HG03060 (cell line): ENCODE measurements around the gene DAP3.
"Not testable (repeated sequence)": the region's sequence is repeated elsewhere in the genome, so short reads cannot be mapped to it uniquely, and the experiment has no call there.

Source experiments
- ATAC-seq: cut with Tn5 transposase; IDR thresholded peaks from one replicate; pipeline ENCODE4 v1.9.1; 2021; ENCODE audit warnings: low read depth, moderate number of reproducible peaks; ENCODE audit not compliant: unreplicated experiment

The DAP3 gene

GRCh38 chr1:155680531-155680930 lies 8.4 kb upstream of the DAP3 start:
- no peak for ATAC-seq

GRCh38 chr1:155681776-155682175 lies 7.1 kb upstream of the DAP3 start:
- no peak for ATAC-seq

- ATAC-seq: not testable (repeated sequence)
These were observed 1.1 kb upstream of the DAP3 start for GRCh38 chr1:155687705-155688323.

DNA sequence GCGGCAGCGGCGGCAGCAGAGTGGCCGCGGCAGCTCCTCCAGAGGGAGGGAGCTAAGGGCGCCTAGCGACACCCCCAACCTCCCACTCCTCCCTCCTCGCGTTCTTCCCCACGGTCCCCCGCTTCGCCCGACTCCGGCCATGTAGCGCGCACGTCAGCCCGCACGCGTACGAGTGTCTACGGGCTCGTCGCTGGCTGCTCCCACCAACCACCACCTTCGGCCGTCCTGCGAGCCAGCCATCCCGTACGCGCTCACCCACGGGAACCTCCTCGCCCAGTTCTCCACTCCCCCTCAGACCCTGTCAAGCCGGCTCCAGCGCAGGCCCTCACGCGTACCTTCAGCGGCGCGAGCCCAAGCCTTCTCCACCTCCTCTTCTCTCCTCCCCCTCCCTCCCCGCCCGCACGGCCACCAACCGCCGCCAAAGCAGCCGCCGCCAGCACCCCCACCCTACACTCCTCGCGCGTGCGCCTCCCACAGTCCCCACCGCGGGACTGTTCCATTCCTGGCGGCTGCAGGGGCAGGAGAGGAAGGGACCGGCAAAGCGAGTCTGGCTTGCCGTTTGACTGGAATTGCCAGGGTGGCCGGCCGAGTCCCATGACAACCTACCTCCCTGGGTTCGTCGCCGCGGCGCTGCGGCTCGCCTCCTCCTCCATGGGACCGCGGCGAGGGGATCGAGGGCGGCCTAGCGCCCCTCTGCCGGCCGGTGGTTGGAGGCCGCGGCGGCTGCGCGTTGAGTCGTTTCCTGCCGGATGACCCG lies 389 bp upstream of the DAP3 start, which contains the start of gene YY1AP1:
YY1AP1 (minus strand) TSS at position 451 of the 757 bp plus-strand sequence. CDS start 8,338 bp downstream, outside the sequence.
- ATAC-seq: peak; percentile 60

- ATAC-seq: no peak
These were observed 3.2 kb downstream of the DAP3 start for GRCh38 chr1:155691992-155692528.

- ATAC-seq: no peak
These were observed 5.3 kb downstream of the DAP3 start for GRCh38 chr1:155694167-155694566.

DNA sequence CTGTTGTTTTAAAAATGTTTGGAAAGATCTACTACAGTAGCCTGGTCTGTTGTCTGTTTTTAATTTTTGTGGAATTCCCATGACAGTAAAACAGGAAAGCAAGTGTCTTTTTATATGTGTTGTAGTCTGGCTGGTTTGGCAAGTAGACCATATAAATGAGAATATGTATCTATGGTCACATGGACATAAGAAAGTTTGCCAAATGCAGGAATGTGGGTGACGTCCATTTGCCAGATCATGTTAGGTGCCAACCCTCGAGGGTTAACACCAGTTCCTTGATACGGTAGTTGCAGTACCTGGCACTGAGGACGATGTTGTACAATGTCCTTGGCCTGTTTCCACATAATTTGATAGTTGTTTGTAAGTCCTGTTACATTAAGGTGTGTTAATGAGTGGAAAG lies 6.2 kb downstream of the DAP3 start:
- no peak for ATAC-seq

DNA sequence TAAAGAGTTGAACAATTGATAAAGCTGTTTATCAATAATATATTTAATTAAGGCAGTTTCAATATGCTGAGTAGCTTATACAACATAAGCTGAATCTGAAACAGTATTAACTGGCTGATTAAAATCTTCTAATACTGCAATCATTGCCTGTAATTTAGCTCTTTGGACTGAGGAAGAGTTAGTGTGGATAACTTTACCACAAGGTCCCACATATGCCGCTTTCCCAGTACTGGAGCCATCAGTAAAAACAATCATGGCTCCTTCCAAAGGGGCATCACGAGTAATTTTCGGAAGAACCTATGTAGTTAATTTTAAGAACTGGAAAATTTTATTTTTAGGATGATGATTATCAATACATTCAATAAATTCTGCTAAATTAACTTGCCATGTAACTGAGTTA lies 6.7 kb downstream of the DAP3 start:
- ATAC-seq: no peak

- no peak for ATAC-seq
These were observed 7.6 kb downstream of the DAP3 start for GRCh38 chr1:155696524-155696923.

GRCh38 chr1:155697046-155697445 lies 8.2 kb downstream of the DAP3 start:
- ATAC-seq: no peak

GRCh38 chr1:155697616-155698015 lies 8.7 kb downstream of the DAP3 start:
- ATAC-seq: not testable (repeated sequence)

- ATAC-seq: no peak
These were observed 9.6 kb downstream of the DAP3 start for GRCh38 chr1:155698382-155699038.

DNA sequence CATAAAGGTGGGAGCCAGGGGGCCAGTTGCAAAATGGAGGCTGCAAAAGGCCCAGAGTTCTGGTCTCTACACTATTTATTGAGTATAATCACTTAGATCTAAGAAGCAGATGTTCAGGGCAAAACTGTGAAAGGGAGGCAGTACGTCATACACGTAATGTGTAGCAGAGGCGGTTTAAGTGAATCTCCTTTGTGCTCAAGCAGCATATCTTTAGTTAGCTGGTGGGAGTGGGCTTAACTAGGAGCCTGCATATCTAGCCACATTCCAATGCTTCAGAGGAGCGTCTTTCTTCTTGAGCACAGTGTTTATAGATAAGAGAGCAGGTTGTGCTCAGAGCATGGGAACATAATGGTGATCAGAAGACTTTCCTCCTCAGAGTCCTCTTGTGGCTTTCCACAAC lies 10.2 kb downstream of the DAP3 start:
- ATAC-seq: not testable (repeated sequence)

- ATAC-seq: not testable (repeated sequence)
These were observed 12.8 kb downstream of the DAP3 start for GRCh38 chr1:155701675-155702074.

- no peak for ATAC-seq
These were observed 14.3 kb downstream of the DAP3 start for GRCh38 chr1:155703216-155703615.

DNA sequence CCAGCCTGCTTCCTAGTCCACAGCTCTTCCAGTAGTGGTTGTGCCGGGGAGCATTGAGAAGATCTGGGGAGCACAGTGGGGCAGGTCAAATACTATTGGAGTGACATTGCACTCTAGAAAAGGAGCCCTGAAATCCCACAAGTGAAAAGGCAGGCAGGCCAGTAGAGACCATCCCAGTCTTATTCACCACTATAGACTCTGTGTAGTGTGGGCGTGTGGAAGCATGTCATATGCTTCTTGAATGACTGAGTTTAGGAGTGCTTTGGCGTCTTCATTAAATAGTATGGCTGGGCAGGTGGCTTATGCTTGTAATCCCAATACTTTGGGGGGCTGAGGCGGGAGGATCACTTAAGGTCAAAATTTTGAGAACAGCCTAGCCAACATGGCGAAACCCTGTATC lies 15.5 kb downstream of the DAP3 start:
- not testable (repeated sequence) for ATAC-seq

GRCh38 chr1:155706139-155706538 lies 17.2 kb downstream of the DAP3 start:
- no peak for ATAC-seq

- no peak for ATAC-seq
These were observed 20.5 kb downstream of the DAP3 start for GRCh38 chr1:155709391-155709790.

- ATAC-seq: not testable (repeated sequence)
These were observed 22.6 kb downstream of the DAP3 start for GRCh38 chr1:155711457-155711856.

DNA sequence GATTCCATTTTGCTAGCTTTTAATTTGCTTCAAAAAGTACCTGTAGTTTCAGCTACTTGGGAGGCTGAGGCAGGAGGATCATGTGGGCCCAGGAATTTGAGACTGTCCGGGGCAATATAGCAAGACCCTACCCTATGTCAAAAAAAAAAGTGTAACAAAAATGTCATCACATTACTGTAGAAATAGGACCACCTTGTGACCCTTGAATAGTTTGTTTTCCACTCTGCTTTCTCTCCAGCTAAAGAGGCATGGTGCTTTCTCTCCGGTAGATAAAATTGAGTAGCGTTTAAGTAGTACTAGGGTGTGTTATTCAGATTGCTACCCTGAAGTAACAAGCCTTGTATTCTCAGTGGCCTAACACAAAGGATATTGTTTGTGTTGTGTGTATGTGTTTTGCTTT lies 23.7 kb downstream of the DAP3 start:
- ATAC-seq: not testable (repeated sequence)

DNA sequence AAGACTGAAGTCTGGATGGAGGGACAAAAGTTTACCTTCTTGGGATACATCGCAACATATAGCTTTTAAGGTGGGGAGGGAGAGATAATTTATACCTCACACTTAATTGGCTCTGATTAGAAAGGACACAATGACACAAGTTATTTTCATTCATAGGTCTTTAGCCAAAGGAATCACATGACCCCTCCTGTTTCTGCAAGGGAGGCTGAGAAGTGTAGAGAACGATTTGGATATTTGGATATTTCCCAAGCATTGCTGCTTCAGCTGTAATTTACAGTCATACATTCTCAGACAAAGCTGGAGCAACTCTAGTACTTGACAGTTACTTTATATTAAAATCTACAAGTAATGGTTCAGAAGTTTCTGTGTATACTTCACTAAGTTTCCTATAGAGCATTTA lies 24.2 kb downstream of the DAP3 start:
- ATAC-seq: no peak
